ENCODE data around the gene UQCRHL. TPM values are rescaled to one million over a fixed set of nuclear protein-coding genes. Genes with fewer than 3 reads are reported as not detected.

The UQCRHL gene
- total and polyA plus RNA-seq, 2 of the 8 experiments (the other 6 are each of a cell fraction or from before 2014, with no cell fraction given): 3.7 to 3.9 TPM

DNA sequence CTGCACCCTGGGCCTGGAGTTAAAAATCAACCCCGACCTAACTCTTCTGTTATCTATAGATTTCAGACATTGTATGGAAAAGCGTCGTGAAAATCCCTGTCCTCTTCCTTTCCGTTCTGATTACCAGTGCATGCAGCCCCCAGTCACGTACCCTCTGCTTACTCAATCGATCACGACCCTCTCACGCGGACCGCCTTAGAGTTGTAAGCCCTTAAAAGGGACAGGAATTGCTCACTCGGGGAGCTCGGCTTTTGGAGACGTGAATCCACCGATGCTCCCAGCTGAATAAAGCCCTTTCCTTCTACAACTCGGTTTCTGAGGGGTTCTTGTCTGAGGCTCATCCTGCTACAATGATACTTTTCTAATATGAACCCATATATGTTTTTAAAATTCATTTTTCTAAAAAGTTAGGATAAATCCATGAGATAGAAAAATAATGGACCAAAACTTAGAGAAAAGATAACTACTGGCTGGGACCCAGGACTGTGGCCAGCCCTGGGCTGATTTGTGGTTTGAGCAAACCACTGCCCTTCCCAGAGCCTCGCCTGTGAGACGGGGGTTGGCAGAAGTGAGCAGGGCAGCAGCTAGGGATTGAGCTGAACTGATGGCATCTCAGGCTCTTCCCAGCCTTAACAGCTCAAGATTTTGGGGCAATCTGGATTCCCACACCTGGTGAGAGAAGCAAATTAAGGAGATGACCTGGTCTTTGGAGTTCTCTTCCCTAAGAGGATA is 5.0 kb downstream of the UQCRHL start (continued):
- TF ChIP-seq CREB1 (IDR thresholded peaks at IDR 0.05): no peak
- TF ChIP-seq KDM1A (IDR thresholded peaks at IDR 0.05; ENCODE audit: borderline replicate concordance, low read length): no peak
- TF ChIP-seq RXRA (IDR thresholded peaks at IDR 0.05; ENCODE audit: insufficient read depth, low read depth, low read length): no peak
- no peak for TF ChIP-seq RBBP5 (IDR thresholded peaks at IDR 0.05; ENCODE audit: borderline replicate concordance, low read depth, low read length)
- TF ChIP-seq CBX8 (IDR thresholded peaks at IDR 0.05; ENCODE audit: borderline replicate concordance, low read depth, low read length): no peak
- no peak for TF ChIP-seq CHD2 (IDR thresholded peaks at IDR 0.05; ENCODE audit: low read length)

All from H1 (cell line).